Liver (tissue), 9 donors: ENCODE results near the gene ATP6V0A4. TPM values are rescaled to one million over a fixed set of nuclear protein-coding genes. Genes with fewer than 3 reads are reported as not detected.

Source experiments
- DNase-seq: peaks from one replicate; pipeline ENCODE4 v3.0.0-alpha.2; 2017; ENCODE audit warnings: low spot score
- H3K27ac ChIP-seq, 2 donors: one replicate each; pipeline ENCODE4 v1.7.0; 2013; ENCODE audit warnings: inconsistent platforms in 2 of 2, low read length in 2 of 2, control low read depth in 1 of 2, low read depth in 1 of 2, mild to moderate bottlenecking in 1 of 2
- H3K27me3 ChIP-seq, 4 donors: one replicate each; pipeline versions ENCODE4 v1.6.1 to v1.7.0; 2013; ENCODE audit warnings: low read length in 3 of 4, inconsistent platforms in 1 of 4, mild to moderate bottlenecking in 1 of 4, moderate library complexity in 1 of 4; ENCODE audit not compliant: control insufficient read depth in 4 of 4, insufficient read depth in 4 of 4
- H3K36me3 ChIP-seq, 4 donors: one replicate each; pipeline versions ENCODE4 v1.6.1 to v1.7.0; 2013; ENCODE audit warnings: low read length in 3 of 4, mild to moderate bottlenecking in 3 of 4, low read depth in 1 of 4, moderate library complexity in 1 of 4; ENCODE audit not compliant: control insufficient read depth in 4 of 4, insufficient read depth in 3 of 4
- H3K4me1 ChIP-seq, 4 donors: one replicate each; pipeline versions ENCODE4 v1.6.1 to v1.7.0; 2013; ENCODE audit warnings: low read length in 3 of 4, mild to moderate bottlenecking in 3 of 4, moderate library complexity in 1 of 4; ENCODE audit not compliant: control insufficient read depth in 4 of 4, insufficient read depth in 4 of 4
- H3K4me3 ChIP-seq, 3 donors: one replicate each; pipeline versions ENCODE4 v1.6.1 to v1.7.0; 2013; ENCODE audit warnings: low read length in 3 of 3, control low read depth in 1 of 3, low read depth in 1 of 3, mild to moderate bottlenecking in 1 of 3
- H3K9ac ChIP-seq, 2 donors: one replicate each; pipeline ENCODE4 v1.7.0; 2013; ENCODE audit warnings: low read length in 2 of 2, mild to moderate bottlenecking in 2 of 2, moderate library complexity in 2 of 2, control low read depth in 1 of 2, low read depth in 1 of 2
- H3K9me3 ChIP-seq, 4 donors: one replicate each; pipeline versions ENCODE4 v1.6.1 to v1.7.0; 2013; ENCODE audit warnings: low read length in 3 of 4; ENCODE audit not compliant: control insufficient read depth in 4 of 4
- ATF3 ChIP-seq: IDR thresholded peaks from 2 replicates; pipeline ENCODE4 v1.6.1; 2016; ENCODE audit warnings: antibody characterized with exemption
- CTCF ChIP-seq: fragments of 150-350 bp; IDR thresholded peaks from 2 replicates; pipeline ENCODE4 v1.5.1; 2017; ENCODE audit warnings: improper control_type of control experiment, low read depth, low read length; ENCODE audit not compliant: missing input control
- EGR1 ChIP-seq, 2 donors: IDR thresholded peaks; 2 replicates each; pipeline ENCODE4 v1.6.1; 2016 to 2018; ENCODE audit warnings: antibody characterized with exemption in 2 of 2, low read depth in 2 of 2
- FOXA2 ChIP-seq: IDR thresholded peaks from 2 replicates; pipeline ENCODE4 v1.6.1; 2016; ENCODE audit warnings: antibody characterized with exemption
- HNF4A ChIP-seq, 2 donors: conservative IDR thresholded peaks; 2 replicates each; pipeline ENCODE4 v1.6.1; 2016; ENCODE audit warnings: antibody characterized with exemption in 2 of 2, mild to moderate bottlenecking in 2 of 2
- HNF4G ChIP-seq: IDR thresholded peaks from 2 replicates; pipeline ENCODE4 v1.6.1; 2016; ENCODE audit warnings: antibody characterized with exemption
- JUND ChIP-seq, 2 donors: IDR thresholded peaks; 2 replicates each; pipeline ENCODE4 v1.6.1; 2016; ENCODE audit warnings: antibody characterized with exemption in 2 of 2
- MAX ChIP-seq: IDR thresholded peaks from 2 replicates; pipeline ENCODE4 v1.6.1; 2016; ENCODE audit warnings: antibody characterized with exemption
- NR2F2 ChIP-seq: IDR thresholded peaks from 2 replicates; pipeline ENCODE4 v1.6.1; 2016; ENCODE audit warnings: antibody characterized with exemption
- RAD21 ChIP-seq, 2 donors: IDR thresholded peaks; 2 replicates each; pipeline ENCODE4 v1.6.1; 2016; ENCODE audit warnings: antibody characterized with exemption in 2 of 2, mild to moderate bottlenecking in 2 of 2
- RXRA ChIP-seq, 2 donors: IDR thresholded peaks; 2 replicates each; pipeline ENCODE4 v1.6.1; 2017 to 2018; ENCODE audit warnings: antibody characterized with exemption in 2 of 2, mild to moderate bottlenecking in 1 of 2
- SP1 ChIP-seq: IDR thresholded peaks from 2 replicates; pipeline ENCODE4 v1.6.1; 2018; ENCODE audit warnings: antibody characterized with exemption, mild to moderate bottlenecking
- TAF1 ChIP-seq: conservative IDR thresholded peaks from 2 replicates; pipeline ENCODE4 v1.6.1; 2016; ENCODE audit warnings: antibody characterized with exemption, mild to moderate bottlenecking
- ZBTB33 ChIP-seq: IDR thresholded peaks from 2 replicates; pipeline ENCODE4 v1.6.1; 2016; ENCODE audit warnings: antibody characterized with exemption
- WGBS: extraction: QIAGEN DNeasy Blood & Tissue Kit; methylation state at CpG from one replicate; pipeline ENCODE4 v1.1.7; 2013; 5-methylcytosine and 5-hydroxymethylcytosine counted together
- polyA plus RNA-seq, 2 donors: library from polyadenylated mRNA; stranded (reverse) in 1 of 2; unstranded in 1 of 2; fragments of 200-250 nt in 1 of 2; fragments of >200 nt in 1 of 2; fragmentation: Nextera tagmentation in 1 of 2; extraction: Ambion mirVana in 1 of 2; gene quantifications; one replicate each; pipeline versions ENCODE4 v1.2.1 to v1.2.3, GENCODE V29; 2013 to 2015
- total RNA-seq, 2 donors: library from RNA; depleted of rRNA; stranded (reverse); fragments of >200 nt; gene quantifications; one replicate each; pipeline ENCODE4 v1.2.3, GENCODE V29; 2014
- TF ChIP-seq, protein P1 (sequence below): IDR thresholded peaks from 2 replicates; pipeline ENCODE4 v1.6.1; 2016; ENCODE audit warnings: antibody characterized with exemption, mild to moderate bottlenecking
- donor health status: healthy.
- donor health status: healthy.
- donor health status: healthy.
- donor health status: healthy.
- donor health status: healthy.

The ATP6V0A4 gene
- total and polyA plus RNA-seq, 4 donors, result not detected

DNA sequence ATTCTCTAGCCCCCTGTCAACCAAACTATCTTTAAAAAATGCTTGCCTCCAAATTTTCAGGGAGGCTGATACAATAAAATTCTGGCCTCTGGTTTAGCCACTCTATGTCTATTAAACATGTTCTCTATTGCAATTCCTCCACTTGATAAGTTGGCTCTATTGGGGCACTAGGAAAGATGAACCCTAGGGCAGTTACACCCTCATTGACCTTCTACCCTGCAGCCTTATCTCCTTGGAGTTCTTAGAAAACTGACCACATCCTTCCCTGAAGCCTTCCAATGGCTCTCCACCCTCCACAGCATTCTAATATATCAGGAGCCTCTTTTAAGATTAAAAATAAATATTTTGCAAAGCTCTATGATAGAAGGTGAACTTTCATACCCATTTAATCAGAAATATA, 127.4 kb downstream of the ATP6V0A4 start (continued):
- no peak for TF ChIP-seq TAF1

DNA sequence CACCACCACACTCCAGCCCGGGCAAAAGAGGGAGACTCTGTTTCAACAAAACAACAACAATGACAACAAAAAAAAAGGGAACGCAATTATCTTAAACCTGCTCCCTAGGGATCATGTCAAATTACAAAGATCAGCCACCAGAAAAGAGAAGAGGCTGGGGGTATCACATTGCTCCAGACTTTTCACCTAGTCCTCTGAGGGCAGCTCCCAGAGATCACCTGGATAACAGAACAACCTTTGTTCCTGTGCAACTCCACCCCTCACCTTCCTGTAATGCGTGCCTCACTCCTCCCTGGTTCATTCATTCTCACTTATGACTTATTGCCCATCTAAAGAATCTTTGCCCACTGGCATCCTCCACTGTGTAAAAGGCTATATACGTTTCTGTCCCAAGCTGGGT, 128.6 kb downstream of the ATP6V0A4 start:
- WGBS, result 61% methylated on average over 4 of the region's 4 CpGs
- Histone ChIP-seq H3K9me3 (no peaks in the 10 kb centered on the region), H3K27ac (no peak overlapping the region), H3K4me1 (peaks cover 0 to 3% (median 1%) of the 10 kb centered on the region in 4 donors), H3K4me3 (no peak overlapping the region), H3K27me3 (no peaks in the 10 kb centered on the region), H3K9ac (no peak overlapping the region), H3K36me3 (no peaks in the 10 kb centered on the region)
- DNase-seq, result no peak
- no peak for TF ChIP-seq ZBTB33
- TF ChIP-seq EGR1 (IDR thresholded peaks at IDR 0.05; ENCODE audit: low read depth in 2 of 2), result no peak
- no peak for TF ChIP-seq ATF3
- no peak for TF ChIP-seq HNF4G
- TF ChIP-seq RAD21 (IDR thresholded peaks at IDR 0.05), result no peak
- TF ChIP-seq HNF4A (conservative IDR thresholded peaks at IDR 0.05), result no peak
- TF ChIP-seq SP1, result no peak
- no peak for TF ChIP-seq TAF1
- TF ChIP-seq FOXA2, result no peak
- no peak for TF ChIP-seq MAX
- TF ChIP-seq RXRA (IDR thresholded peaks at IDR 0.05), result no peak
- no peak for TF ChIP-seq CTCF
- TF ChIP-seq, protein P1, sequence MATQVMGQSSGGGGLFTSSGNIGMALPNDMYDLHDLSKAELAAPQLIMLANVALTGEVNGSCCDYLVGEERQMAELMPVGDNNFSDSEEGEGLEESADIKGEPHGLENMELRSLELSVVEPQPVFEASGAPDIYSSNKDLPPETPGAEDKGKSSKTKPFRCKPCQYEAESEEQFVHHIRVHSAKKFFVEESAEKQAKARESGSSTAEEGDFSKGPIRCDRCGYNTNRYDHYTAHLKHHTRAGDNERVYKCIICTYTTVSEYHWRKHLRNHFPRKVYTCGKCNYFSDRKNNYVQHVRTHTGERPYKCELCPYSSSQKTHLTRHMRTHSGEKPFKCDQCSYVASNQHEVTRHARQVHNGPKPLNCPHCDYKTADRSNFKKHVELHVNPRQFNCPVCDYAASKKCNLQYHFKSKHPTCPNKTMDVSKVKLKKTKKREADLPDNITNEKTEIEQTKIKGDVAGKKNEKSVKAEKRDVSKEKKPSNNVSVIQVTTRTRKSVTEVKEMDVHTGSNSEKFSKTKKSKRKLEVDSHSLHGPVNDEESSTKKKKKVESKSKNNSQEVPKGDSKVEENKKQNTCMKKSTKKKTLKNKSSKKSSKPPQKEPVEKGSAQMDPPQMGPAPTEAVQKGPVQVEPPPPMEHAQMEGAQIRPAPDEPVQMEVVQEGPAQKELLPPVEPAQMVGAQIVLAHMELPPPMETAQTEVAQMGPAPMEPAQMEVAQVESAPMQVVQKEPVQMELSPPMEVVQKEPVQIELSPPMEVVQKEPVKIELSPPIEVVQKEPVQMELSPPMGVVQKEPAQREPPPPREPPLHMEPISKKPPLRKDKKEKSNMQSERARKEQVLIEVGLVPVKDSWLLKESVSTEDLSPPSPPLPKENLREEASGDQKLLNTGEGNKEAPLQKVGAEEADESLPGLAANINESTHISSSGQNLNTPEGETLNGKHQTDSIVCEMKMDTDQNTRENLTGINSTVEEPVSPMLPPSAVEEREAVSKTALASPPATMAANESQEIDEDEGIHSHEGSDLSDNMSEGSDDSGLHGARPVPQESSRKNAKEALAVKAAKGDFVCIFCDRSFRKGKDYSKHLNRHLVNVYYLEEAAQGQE, result no peak
- TF ChIP-seq NR2F2, result no peak
- TF ChIP-seq JUND (IDR thresholded peaks at IDR 0.05), result no peak
